Stimulated activated CD4-positive, alpha-beta T cell treated with anti-CD3 and anti-CD28 coated beads, Interleukin-12 subunit alpha, Interleukin-12 subunit beta, amount 100 ng/mL, for 4 hours (primary cell): ENCODE measurements around the gene DGKZ.

Experiments used
- DNase-seq: peaks from one replicate; pipeline ENCODE4 v3.0.0-alpha.2; 2020

The DGKZ gene

DNA sequence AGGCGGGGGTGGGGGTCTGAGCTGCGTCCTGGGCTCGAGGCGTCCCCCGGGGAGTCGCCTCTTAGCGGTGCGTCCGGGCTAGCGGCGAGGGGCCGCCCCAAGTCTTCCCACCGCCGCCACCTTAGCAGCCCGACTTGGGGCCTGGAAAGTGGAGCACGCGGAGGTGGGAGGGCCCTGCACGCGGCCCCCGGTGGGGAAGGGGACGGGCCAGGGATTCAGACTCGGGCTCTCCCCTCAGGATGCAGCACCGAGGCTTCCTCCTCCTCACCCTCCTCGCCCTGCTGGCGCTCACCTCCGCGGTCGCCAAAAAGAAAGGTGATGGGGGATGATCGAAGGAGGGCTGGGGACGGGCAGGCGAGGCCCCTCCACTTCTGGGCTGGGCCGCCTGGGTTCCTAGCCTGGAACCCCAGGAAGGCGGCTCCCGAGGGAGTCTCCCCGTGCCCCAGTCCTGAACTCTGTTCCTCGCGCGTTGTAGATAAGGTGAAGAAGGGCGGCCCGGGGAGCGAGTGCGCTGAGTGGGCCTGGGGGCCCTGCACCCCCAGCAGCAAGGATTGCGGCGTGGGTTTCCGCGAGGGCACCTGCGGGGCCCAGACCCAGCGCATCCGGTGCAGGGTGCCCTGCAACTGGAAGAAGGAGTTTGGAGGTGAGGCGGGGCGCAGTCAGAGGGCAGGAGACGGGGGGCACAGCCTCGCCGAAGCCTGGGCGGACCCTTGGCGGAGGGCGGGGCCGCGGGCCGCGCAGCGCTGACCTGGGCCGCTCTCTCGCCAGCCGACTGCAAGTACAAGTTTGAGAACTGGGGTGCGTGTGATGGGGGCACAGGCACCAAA, 34.8 kb downstream of the DGKZ start:
- DNase-seq: no peak

- no peak for DNase-seq
These were observed 35.6 kb downstream of the DGKZ start for GRCh38 chr11:46382646-46383403.

DNA sequence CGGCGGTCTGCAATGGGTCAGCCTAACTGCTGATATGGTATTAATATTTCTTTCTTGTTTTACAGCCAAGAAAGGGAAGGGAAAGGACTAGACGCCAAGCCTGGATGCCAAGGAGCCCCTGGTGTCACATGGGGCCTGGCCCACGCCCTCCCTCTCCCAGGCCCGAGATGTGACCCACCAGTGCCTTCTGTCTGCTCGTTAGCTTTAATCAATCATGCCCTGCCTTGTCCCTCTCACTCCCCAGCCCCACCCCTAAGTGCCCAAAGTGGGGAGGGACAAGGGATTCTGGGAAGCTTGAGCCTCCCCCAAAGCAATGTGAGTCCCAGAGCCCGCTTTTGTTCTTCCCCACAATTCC, 36.1 kb downstream of the DGKZ start:
- no peak for DNase-seq

DNA sequence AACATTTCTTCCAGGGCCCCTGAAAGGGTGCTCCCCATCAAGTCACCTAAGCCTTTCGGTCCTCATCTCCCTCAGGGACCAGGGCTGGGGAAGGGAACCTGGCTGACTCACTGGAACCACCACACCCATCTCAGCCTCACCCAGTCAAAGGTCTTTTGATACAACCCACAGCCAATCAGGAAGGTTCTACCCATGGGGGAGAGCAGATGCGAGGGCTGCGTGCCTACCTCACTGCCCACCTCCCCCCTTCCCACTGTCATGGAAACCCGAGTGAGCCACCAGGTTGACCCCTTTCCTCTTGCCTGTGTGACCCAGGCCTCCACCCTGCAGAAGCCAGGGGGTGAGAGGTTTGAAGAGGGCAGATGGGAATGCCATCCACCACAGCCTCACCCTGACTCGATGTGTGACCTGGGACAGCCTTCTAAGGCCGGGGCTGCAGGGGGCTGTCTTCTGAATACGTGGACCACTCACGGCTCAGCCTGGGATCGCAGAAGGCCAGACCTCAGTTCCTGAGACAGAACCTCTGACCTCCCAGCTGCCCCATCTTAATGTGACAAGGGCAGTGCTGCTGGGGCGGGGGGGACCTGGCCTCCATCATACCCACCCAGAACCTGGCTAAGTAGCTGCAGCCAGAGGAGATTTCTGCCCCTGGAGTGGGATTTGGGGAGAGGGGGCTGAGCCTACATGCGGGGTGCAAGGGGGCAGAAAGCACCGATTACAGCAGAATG, 36.9 kb downstream of the DGKZ start:
- DNase-seq: no peak

- no peak for DNase-seq
These were observed 38.1 kb downstream of the DGKZ start for GRCh38 chr11:46385169-46386004.

DNA sequence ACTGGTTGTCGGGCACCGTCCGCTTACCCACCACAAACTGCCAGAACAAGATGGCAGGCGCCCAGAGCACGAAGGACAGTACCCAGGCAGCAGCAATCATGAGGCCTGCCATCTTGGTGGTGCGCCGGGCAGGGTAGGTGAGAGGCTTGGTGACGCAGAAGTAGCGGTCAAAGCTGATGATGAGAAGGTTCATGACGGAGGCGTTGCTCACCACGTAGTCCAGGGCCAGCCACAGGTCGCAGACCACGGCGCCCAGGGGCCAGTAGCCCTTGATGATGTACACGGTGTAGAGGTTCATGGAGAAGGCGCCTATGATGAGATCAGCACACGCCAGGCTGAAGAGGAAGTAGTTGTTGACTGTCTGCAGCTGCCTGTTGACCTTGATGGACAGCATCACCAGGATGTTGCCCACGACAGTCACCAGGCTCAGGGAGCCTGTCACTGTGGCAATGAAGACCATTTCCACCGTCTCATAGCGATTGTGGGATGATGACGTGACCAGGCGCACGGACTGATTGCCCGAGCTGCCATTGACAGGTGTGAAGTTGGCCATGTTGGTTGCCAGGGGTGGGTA, 38.8 kb downstream of the DGKZ start:
- DNase-seq: no peak

DNA sequence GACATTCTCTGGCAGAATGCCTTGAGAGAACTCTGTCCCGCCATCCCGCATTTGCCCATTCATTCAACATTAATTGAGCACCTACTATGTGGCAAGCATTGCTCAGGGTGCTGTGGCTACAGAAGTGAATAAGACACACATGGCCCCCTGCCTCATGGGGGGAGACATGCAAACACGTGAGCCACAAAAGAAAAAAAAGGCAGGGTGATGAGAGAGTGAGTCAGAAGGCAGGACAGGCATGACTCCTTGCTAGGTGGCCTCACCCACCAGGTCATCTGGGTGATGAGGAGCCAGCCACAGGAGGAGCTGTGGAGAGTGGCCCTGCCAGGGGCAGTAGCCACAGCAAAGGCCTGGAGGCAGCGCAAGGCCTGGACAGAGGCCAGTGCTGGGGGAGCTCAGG, 39.4 kb downstream of the DGKZ start:
- DNase-seq: no peak

GRCh38 chr11:46387456-46387855, 40.2 kb downstream of the DGKZ start:
- no peak for DNase-seq

DNA sequence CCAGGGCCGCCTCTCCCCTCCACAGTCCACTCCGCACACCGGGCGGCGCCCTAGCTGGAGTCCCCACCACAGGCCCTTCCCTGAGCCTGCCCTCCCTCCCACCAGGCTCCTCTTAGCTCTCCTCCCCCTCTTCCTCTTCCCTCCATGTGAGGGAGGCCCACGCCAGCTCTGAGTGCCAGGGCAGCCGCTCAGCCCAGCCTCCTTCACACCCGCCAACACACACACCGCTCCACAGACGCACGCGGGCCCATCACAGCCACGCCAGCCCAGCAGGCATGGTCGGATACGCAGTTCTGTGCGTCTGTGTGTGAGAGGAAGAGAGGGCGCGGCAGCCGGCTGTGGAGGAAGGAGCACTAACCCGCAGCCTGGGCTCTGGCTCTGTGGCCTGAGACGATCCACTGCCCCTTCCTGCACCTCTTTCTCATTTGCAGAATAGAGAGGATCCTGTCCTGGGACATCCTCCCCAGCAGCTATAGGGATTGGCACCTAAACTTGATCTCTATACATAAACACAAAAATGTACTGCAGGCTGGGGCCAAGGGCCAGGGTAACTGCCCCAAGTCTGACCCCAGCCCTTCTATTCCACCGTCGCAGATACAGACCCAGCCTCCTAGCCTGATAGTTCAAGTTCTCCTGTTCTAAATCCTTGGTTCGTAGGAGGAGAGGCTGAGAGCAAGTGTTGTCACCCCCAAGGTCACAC, 40.8 kb downstream of the DGKZ start:
- no peak for DNase-seq

DNA sequence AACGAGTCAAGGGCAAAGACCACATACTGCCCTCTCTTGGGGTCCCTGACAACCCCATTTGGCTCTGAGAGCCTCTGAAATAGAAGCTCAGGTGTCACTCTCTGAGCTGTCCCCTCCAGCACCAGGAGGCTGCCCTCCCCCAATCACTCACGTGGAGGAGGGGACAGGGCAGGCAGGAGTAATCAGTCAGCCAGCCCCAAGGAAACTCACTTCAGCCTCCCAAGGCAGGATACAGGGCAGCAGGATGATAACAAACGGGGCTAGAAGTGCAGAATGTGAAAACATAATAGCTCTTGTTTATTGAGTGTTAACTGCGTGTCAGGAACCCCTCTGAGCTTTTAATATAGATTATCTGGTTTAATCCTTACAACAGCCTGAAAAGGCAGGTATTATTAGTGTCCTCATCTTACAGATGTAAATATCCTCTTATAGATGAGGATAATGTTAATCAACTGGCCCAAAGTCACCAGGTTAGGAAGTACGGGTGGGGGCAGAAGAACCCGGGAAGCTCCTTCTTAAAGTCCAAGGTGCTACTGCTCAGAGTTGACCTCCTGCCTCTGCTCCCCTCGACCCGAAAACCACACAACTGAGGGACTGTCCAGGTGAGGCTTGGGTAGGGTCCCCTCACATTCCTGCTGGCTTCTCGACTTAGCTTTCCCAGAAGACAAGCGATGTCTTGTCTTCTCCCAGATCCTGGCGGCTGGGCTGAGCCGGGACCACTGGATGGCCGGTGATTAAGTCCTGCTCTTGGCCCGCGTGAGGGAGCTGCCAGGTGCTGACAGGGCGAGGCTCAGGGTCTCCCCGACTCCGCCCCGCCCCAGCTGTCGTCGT, 41.6 kb downstream of the DGKZ start:
- DNase-seq: no peak

- peak; percentile 52 for DNase-seq
These were observed 42.4 kb downstream of the DGKZ start for GRCh38 chr11:46389450-46390330.

DNA sequence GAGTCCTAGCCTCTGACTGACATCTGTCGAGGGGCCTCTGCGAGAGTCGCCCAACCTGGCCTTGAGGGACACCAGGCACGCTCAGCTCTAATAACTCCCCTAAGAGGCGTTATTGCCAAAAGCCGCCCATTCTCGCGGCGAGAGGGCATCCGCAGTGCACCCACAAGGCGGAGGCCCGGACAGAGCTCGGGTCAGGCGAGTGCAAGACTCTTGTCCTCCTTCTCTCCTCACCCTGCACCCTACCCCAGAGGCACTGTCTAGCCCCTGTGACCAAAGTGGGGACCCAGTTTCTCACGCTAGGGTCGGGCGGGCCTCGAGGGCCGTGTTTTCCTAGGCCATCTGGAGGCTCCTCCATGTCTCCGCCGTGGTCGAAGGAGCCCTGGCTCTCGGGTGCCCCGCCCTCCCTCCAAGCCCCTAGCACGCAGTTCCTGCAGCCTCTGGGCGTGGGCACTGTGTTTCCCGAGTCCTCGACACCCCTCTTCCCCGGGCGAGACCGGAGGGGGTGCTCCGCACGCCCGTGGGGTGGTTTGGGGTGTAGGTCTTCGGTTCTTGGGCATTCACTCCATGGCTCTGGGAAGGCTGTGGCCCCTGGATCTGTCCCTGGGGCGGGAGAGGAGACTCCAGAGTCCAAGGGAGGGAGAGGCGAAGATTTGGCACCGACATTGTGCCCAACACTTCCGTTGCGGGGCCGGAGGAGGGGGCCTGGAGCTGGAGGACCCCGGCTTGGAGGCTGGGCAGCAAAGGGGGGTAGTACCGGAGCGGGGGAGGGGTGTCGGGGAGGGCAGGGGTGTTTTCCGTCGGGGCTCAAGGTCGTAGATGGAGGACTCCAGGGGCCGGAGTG, 43.3 kb downstream of the DGKZ start:
- no peak for DNase-seq

- no peak for DNase-seq
These were observed 43.9 kb downstream of the DGKZ start for GRCh38 chr11:46391186-46391577.

GRCh38 chr11:46391578-46392420, 44.5 kb downstream of the DGKZ start, which contains the start of gene CHRM4:
Gene CHRM4 (minus strand): TSS chr11:46391776. CDS start chr11:46386557, 5,219 bp downstream.
- no peak for DNase-seq

DNA sequence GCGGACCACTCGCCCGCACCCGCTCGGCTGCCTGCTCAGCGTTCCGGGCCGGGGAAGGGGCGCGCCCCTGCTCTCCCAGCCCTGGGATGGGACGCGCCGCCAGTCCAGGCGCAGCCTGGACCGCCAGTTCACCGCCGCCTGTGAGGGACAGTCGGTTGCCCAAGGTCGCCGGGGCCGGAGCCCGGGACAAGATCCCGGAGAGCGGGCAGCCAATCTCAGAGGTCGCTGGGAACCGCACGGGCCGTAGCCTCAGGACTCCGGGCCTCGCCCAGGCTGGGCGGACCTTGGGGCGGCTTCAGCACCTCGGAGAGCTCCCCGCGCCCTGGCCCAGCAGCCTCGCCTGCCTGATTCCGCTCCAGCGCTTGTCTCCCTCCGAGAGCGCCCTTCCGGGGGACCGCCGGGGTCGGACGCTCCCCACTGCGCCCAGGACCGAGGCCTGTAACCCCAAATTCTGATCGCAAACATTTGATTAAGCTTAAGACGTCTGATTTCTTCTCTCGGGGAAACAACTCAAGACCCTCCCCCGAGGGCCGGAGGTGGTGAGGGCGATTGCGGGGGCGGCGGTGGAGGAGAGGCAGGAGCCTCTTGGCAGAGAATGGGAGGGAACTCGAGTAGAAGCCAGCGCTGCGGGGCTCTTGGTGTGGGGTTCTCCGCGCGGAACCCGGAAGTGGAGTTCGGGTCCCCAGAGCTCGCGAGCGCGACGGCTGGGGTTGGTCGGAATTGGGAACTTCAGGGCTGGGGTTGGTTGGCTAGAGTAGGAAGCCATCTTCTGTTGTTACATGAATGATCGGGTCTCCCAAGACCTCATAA, 45.4 kb downstream of the DGKZ start:
- peak; percentile 74 for DNase-seq

GRCh38 chr11:46393231-46393616, 46.0 kb downstream of the DGKZ start:
- no peak for DNase-seq

GRCh38 chr11:46393759-46394158, 46.5 kb downstream of the DGKZ start:
- DNase-seq: no peak
